ENCODE results near the gene CCDC188.

CCDC188 gene

DNA sequence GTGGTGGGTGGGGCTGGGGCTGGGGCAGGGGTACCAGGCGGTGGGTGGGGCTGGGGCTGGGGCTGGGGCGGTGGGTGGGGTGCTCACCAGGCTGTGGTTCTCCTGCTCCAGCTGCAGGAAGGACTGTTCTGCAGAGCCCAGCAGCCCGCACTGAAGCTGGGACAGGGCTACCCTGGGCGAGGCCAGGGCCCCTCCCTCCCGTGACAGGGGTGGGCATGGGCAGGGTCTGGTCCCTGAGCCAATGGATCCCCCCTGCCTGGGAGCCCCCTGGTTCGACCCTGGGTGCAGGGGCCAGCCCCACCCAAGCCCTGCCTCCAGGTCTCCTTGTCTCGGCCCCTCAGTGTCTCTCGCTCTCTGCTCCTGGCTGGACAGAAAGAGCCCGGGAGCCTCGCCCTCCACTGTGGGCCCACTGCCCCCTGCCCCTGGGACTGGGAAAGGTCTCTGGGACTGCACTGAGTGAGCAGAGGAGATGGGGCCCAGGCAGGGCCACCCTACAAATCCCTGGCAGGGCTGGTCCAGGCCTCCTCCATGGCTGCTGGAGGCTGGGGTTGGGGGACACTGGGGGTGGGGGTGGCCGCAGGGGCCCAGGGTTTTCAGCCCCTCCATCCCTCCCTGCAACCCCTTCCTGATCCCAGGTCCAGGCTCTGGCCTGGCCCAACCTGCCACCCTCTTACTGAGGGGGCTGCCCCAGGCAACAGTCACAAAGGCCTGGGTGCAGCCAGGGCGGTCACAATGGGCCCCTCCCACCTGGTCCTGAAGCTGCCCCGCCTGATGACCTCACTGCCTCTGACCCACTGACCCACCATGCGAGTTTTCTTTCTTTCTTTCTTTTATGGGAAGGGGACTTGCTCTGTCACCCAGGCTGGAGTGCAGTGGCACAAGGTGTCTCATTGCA is at the start of gene CCDC188:
Gene CCDC188, minus strand, starts transcription at position 675 of the 895 bp plus-strand sequence. Its CDS starts 69 bp downstream, at position 606.
- no peak for DNase-seq

DNA sequence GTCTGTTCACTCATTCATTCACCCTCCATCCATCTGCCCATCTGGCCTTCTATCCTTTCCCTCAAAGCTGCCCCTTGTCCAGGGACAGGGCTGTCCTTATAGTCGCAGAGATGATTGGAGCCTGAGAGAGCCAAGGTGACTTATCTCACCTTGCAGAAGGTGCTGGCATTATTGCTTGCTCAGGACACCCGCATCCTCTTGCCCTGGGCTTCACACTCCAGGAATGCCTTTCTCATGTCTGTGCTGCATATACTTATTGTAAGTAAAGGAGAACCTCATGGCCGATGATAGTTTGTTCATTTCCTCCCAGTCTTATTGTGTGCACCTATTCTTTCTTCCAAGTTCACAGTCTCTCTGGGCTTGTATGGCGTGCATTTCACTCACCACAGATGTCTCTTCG is 49.1 kb upstream of the CCDC188 start:
- no peaks in the 10 kb centered on the region for H3K9me3 ChIP-seq
- H3K4me3 ChIP-seq = no peak overlapping the region
- peaks cover 0 to 23% of the 10 kb centered on the region in 2 donors for H3K27me3 ChIP-seq
- intact Hi-C loops (cut with DNase I; ENCODE audit: low total_unique reads) = no loop called here
- H3K27ac ChIP-seq = no peak overlapping the region
- DNase-seq = no peak
- TF ChIP-seq, protein P1, sequence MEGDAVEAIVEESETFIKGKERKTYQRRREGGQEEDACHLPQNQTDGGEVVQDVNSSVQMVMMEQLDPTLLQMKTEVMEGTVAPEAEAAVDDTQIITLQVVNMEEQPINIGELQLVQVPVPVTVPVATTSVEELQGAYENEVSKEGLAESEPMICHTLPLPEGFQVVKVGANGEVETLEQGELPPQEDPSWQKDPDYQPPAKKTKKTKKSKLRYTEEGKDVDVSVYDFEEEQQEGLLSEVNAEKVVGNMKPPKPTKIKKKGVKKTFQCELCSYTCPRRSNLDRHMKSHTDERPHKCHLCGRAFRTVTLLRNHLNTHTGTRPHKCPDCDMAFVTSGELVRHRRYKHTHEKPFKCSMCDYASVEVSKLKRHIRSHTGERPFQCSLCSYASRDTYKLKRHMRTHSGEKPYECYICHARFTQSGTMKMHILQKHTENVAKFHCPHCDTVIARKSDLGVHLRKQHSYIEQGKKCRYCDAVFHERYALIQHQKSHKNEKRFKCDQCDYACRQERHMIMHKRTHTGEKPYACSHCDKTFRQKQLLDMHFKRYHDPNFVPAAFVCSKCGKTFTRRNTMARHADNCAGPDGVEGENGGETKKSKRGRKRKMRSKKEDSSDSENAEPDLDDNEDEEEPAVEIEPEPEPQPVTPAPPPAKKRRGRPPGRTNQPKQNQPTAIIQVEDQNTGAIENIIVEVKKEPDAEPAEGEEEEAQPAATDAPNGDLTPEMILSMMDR (IDR thresholded peaks at IDR 0.05) = no peak
- peaks cover 0 to 24% (median 9%) of the 10 kb centered on the region in 4 donors for H3K4me1 ChIP-seq
- no peaks in the 10 kb centered on the region for H3K36me3 ChIP-seq

More for the DNA sequence above, at the start of gene CCDC188:
- no peak within 1 kb of the TSS for H3K27ac ChIP-seq
- TF ChIP-seq, protein P1 (IDR thresholded peaks at IDR 0.05) = no peak
- peaks cover 0 to 20% of the 10 kb centered on the region in 2 donors for H3K27me3 ChIP-seq
- peaks cover 0 to 8% (median 0%) of the 10 kb centered on the region in 4 donors for H3K4me1 ChIP-seq
- intact Hi-C loops (cut with DNase I; ENCODE audit: low total_unique reads) = no loop called here
- H3K36me3 ChIP-seq = peaks cover 0 to 11% (median 0%) of the 10 kb centered on the region in 3 donors
- no peaks in the 10 kb centered on the region for H3K9me3 ChIP-seq
- H3K4me3 ChIP-seq = no peak within 1 kb of the TSS

DNA sequence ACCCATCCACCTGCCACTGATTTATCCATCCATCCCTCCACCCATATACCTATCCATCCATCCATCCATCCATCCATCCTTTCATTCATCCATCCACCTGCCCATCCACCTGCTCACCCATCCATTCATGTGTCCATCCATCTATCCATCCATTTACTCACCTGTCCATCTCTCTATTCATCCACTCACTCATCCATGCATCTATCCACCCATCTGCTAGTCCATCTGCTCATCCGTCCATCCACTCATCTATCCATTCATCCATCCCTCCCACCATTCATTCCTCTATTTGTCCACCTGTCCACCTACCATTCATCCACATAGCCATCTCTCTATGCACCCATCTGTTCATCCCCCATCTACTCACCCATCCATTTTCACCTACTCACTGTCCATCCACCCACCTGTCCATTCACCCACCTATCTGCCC is 48.6 kb upstream of the CCDC188 start:
- Histone ChIP-seq H3K4me1 (peaks cover 0 to 19% (median 9%) of the 10 kb centered on the region in 4 donors), H3K36me3 (no peaks in the 10 kb centered on the region), H3K27me3 (peaks cover 0 to 21% of the 10 kb centered on the region in 2 donors), H3K27ac (no peak overlapping the region), H3K9me3 (no peaks in the 10 kb centered on the region), H3K4me3 (no peak overlapping the region)
- intact Hi-C loops (cut with DNase I; ENCODE audit: low total_unique reads) = no loop called here
- TF ChIP-seq, protein P1 (IDR thresholded peaks at IDR 0.05) = no peak
- no peak for DNase-seq

DNA sequence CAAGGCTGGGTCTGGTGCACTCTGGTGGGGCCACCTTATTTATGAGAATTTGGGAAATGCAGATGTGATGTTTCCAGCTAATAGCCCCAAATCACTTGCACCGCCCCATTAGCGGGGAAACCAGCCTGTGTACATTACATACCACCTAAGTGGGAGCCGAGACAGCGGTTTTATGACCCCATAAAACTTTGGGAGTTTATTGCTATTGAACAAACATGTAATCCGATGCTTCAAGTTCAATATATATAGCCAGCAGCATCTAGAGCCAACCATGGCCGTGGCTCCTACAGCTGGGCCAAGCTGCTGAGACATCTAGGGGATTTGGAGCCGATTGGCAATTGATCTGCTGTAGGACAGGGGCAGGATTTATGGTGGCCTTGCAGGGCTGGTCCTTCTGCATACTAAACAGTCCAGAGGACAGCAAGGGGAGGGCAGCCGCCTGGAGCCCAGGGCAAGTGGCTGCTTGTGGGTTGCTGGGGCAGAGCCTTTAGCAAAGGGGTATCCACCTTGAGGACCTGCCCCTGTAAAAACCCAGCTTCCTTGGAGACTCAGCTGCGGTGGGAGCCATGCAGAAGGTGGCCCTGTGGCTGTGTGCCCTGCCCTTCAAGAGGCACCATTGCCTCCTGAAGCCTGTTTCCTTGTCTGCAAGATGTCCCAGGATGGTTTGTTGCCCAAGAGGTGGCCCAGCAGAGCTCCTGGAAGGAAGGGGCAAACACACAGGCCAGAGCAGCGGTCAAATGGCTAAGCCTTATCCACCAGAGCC is 47.9 kb upstream of the CCDC188 start:
- Histone ChIP-seq H3K36me3 (no peaks in the 10 kb centered on the region), H3K27me3 (peaks cover 0 to 21% of the 10 kb centered on the region in 2 donors), H3K27ac (no peak overlapping the region), H3K4me3 (no peak overlapping the region), H3K9me3 (no peaks in the 10 kb centered on the region), H3K4me1 (peaks cover 0 to 12% (median 7%) of the 10 kb centered on the region in 4 donors)
- TF ChIP-seq, protein P1 (IDR thresholded peaks at IDR 0.05) = no peak
- intact Hi-C loops (cut with DNase I; ENCODE audit: low total_unique reads) = no loop called here
- DNase-seq = no peak

DNA sequence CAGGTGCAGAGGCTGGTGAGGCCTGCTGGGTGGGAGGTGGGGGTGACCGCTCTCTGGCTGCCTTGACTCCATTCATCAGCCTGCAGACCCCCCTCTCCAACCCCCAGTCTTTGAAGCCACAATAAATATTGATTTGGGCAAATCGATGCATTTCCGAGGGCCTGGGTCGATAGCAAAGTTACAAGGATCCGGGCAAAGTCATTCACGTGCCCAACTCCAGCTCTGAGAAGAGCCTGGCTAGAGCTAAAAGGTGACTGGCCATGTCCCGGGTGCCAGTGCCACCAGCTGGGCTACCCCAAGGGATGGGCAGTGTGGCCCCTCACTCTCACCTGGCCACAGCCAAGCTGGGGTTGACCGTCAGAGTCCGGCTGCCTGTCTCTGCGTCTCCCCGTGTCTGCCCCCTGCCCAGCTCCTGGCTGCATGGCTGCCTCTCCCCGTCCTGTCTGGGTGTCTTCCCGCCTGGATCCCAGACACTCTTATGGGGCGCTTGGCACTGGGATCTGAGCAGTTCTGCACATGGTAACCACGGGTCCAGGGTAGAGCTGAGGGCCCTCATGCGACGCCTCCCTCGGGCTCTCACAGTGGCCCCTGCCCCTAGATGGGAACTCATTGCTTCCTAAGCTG is 46.7 kb upstream of the CCDC188 start:
- Histone ChIP-seq H3K4me1 (peaks cover 0 to under 1% (median 0%) of the 10 kb centered on the region in 4 donors), H3K27me3 (peaks cover 0 to 16% of the 10 kb centered on the region in 2 donors), H3K36me3 (no peaks in the 10 kb centered on the region), H3K9me3 (no peaks in the 10 kb centered on the region), H3K27ac (no peak overlapping the region), H3K4me3 (no peak overlapping the region)
- intact Hi-C loops (cut with DNase I; ENCODE audit: low total_unique reads) = no loop called here
- TF ChIP-seq, protein P1 (IDR thresholded peaks at IDR 0.05) = no peak
- no peak for DNase-seq

All from tibial artery (tissue), 4 donors.